Measurements from ENCODE around the gene PIP5K1B.

Gene PIP5K1B

DNA sequence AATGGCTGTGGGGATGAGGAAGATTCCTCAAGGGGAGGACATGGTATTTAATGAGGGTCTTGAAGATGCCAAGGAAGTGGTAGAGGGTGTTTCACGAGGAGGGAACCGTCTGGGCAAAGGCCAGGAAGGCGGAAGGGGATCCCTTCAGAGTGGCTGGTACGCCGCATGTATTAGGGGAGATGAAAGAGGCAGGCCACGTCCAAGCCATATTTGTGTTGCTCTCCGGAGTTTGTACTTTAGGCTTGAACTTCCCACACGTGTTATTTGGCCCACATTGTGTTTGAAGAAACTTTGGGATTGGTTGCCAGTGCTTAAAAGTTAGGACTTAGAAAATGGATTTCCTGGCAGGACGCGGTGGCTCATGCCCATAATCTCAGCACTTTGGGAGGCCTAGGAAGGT lies 331.8 kb downstream of the PIP5K1B start:
- H3K4me3 ChIP-seq (ENCODE audit: low read length): peak overlapping the region; percentile 86
- no peaks in the 10 kb centered on the region for H4K20me1 ChIP-seq (ENCODE audit: control insufficient read depth, insufficient read depth, low read depth, low read length)
- H3K9me3 ChIP-seq (ENCODE audit: control insufficient read depth, insufficient read depth, low read length): no peaks in the 10 kb centered on the region
- H3K79me2 ChIP-seq (ENCODE audit: control insufficient read depth, low read length): peaks cover 54% of the 10 kb centered on the region
- TF ChIP-seq EZH2phosphoT487 (IDR thresholded peaks at IDR 0.05; ENCODE audit: borderline replicate concordance, low read length): no peak
- TF ChIP-seq, protein P1, sequence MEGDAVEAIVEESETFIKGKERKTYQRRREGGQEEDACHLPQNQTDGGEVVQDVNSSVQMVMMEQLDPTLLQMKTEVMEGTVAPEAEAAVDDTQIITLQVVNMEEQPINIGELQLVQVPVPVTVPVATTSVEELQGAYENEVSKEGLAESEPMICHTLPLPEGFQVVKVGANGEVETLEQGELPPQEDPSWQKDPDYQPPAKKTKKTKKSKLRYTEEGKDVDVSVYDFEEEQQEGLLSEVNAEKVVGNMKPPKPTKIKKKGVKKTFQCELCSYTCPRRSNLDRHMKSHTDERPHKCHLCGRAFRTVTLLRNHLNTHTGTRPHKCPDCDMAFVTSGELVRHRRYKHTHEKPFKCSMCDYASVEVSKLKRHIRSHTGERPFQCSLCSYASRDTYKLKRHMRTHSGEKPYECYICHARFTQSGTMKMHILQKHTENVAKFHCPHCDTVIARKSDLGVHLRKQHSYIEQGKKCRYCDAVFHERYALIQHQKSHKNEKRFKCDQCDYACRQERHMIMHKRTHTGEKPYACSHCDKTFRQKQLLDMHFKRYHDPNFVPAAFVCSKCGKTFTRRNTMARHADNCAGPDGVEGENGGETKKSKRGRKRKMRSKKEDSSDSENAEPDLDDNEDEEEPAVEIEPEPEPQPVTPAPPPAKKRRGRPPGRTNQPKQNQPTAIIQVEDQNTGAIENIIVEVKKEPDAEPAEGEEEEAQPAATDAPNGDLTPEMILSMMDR (IDR thresholded peaks at IDR 0.05; ENCODE audit: low read depth, low read length, poor library complexity, severe bottlenecking): no peak
- H3K9me2 ChIP-seq (replicated peaks; ENCODE audit: control insufficient read depth, low read length): no peaks in the 10 kb centered on the region
- peaks cover 10% of the 10 kb centered on the region for H3K4me1 ChIP-seq (ENCODE audit: control insufficient read depth, low read length)
- H3F3A ChIP-seq (ENCODE audit: control insufficient read depth, insufficient read depth): no peaks in the 10 kb centered on the region; the same call in 1 of the 2 replicates
- no peaks in the 10 kb centered on the region for H3K36me3 ChIP-seq (ENCODE audit: control insufficient read depth, low read length)
- H3K27ac ChIP-seq (ENCODE audit: low read depth, low read length): no peak overlapping the region
- H3K27me3 ChIP-seq (ENCODE audit: control insufficient read depth, low read length): no peaks in the 10 kb centered on the region
- H3K4me2 ChIP-seq (ENCODE audit: low read length): peak overlapping the region; percentile 69

DNA sequence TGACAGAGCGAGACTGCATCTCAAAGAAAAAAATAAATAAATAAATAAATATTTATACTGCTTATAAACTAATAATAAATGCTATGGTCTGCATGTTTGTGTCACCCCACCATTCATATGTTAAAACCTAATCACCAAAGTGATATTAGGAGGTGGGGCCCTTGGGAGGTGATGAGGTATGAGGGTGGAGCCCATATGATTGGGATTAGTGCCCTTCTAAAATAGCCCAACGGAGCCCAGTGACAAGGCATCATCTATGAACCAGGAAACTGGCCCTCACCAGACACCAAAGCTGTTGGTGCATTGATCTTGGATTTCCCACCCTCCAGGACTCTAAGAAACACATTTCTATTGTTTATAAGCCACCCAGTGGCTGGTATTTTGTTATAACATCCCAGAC lies 335.6 kb downstream of the PIP5K1B start:
- Histone ChIP-seq H3F3A (ENCODE audit: control insufficient read depth, insufficient read depth) (no peaks in the 10 kb centered on the region), H3K4me3 (ENCODE audit: low read length) (no peak overlapping the region), H3K9me3 (ENCODE audit: control insufficient read depth, insufficient read depth, low read length) (no peaks in the 10 kb centered on the region), H3K27ac (ENCODE audit: low read depth, low read length) (no peak overlapping the region), H3K36me3 (ENCODE audit: control insufficient read depth, low read length) (no peaks in the 10 kb centered on the region; the same call in 1 of the 2 replicates), H3K79me2 (ENCODE audit: control insufficient read depth, low read length) (peaks cover 86% of the 10 kb centered on the region), H3K4me1 (ENCODE audit: control insufficient read depth, low read length) (peaks cover 9% of the 10 kb centered on the region), H4K20me1 (ENCODE audit: control insufficient read depth, insufficient read depth, low read depth, low read length) (no peaks in the 10 kb centered on the region), H3K9me2 (replicated peaks; ENCODE audit: control insufficient read depth, low read length) (no peaks in the 10 kb centered on the region), H3K27me3 (ENCODE audit: control insufficient read depth, low read length) (no peaks in the 10 kb centered on the region), H3K4me2 (ENCODE audit: low read length) (no peak overlapping the region)
- TF ChIP-seq, protein P1 (IDR thresholded peaks at IDR 0.05; ENCODE audit: low read depth, low read length, poor library complexity, severe bottlenecking): no peak
- no peak for TF ChIP-seq EZH2phosphoT487 (IDR thresholded peaks at IDR 0.05; ENCODE audit: borderline replicate concordance, low read length)

- Histone ChIP-seq H3K79me2 (ENCODE audit: control insufficient read depth, low read length) (peaks cover 52% of the 10 kb centered on the region), H3K9me3 (ENCODE audit: control insufficient read depth, insufficient read depth, low read length) (no peaks in the 10 kb centered on the region), H3K36me3 (ENCODE audit: control insufficient read depth, low read length) (peaks cover 10% of the 10 kb centered on the region; the same call in 1 of the 2 replicates), H3K27me3 (ENCODE audit: control insufficient read depth, low read length) (no peaks in the 10 kb centered on the region), H3K27ac (ENCODE audit: low read depth, low read length) (no peak overlapping the region), H3K4me1 (ENCODE audit: control insufficient read depth, low read length) (0 out of 2 replicates have a peak, but pooled peaks cover 3% of the 10 kb centered on the region), H3K4me2 (ENCODE audit: low read length) (no peak overlapping the region), H4K20me1 (ENCODE audit: control insufficient read depth, insufficient read depth, low read depth, low read length) (no peaks in the 10 kb centered on the region), H3K9me2 (replicated peaks; ENCODE audit: control insufficient read depth, low read length) (no peaks in the 10 kb centered on the region), H3K4me3 (ENCODE audit: low read length) (no peak overlapping the region), H3F3A (ENCODE audit: control insufficient read depth, insufficient read depth) (no peaks in the 10 kb centered on the region)
- no peak for TF ChIP-seq EZH2phosphoT487 (IDR thresholded peaks at IDR 0.05; ENCODE audit: borderline replicate concordance, low read length)
- TF ChIP-seq, protein P1 (IDR thresholded peaks at IDR 0.05; ENCODE audit: low read depth, low read length, poor library complexity, severe bottlenecking): no peak
Observed at GRCh38 chr9:69044240-69045219, 339.5 kb downstream of the PIP5K1B start.
